Calu3 (cell line): ENCODE data around the gene SYNPO2L. TPM values are rescaled to one million over a fixed set of nuclear protein-coding genes. Genes with fewer than 3 reads are reported as not detected.
"Not testable (repeated sequence)": the region's sequence is repeated elsewhere in the genome, so short reads cannot be mapped to it uniquely, and the experiment has no call there.

Experiments used
- BruUV-seq: library from RNA; stranded (reverse); fragments of 400-500 nt; replicated peaks from 2 replicates; lab custom pipeline; 2021; lab: Mats Ljungman, UMichigan
- CTCF ChIA-PET: fragments of 300-600 bp; sonication (Branson Sonifier 250); formaldehyde crosslinking; loops from one replicate; lab custom pipeline; 2022; ENCODE audit warnings: antibody characterized with exemption; lab: Charles Lee
- DNase-seq: peaks from one replicate; pipeline ENCODE4 v3.0.0; 2022
- H3K27ac Mint-ChIP-seq: one replicate; pipeline ENCODE4 v1.8.0; 2022; ENCODE audit warnings: mixed read lengths; ENCODE audit not compliant: unreplicated experiment
- H3K27me3 Mint-ChIP-seq: one replicate; pipeline ENCODE4 v1.8.0; 2022; ENCODE audit warnings: mixed read lengths; ENCODE audit not compliant: unreplicated experiment
- H3K36me3 Mint-ChIP-seq: one replicate; pipeline ENCODE4 v1.8.0; 2022; ENCODE audit warnings: mild to moderate bottlenecking, moderate library complexity, mixed read lengths; ENCODE audit not compliant: insufficient read depth, unreplicated experiment
- H3K4me1 Mint-ChIP-seq: one replicate; pipeline ENCODE4 v1.8.0; 2022; ENCODE audit warnings: mild to moderate bottlenecking, low read depth, mixed read lengths; ENCODE audit not compliant: unreplicated experiment
- H3K4me3 Mint-ChIP-seq: one replicate; pipeline ENCODE4 v1.8.0; 2022; ENCODE audit warnings: mild to moderate bottlenecking, low read depth, moderate library complexity, mixed read lengths; ENCODE audit not compliant: unreplicated experiment
- H3K9me3 Mint-ChIP-seq: one replicate; pipeline ENCODE4 v1.8.0; 2022; ENCODE audit warnings: low read depth, mixed read lengths; ENCODE audit not compliant: unreplicated experiment
- intact Hi-C: fragments of 100-400 bp; cut with micrococcal nuclease; formaldehyde crosslinking; loops from one replicate; pipeline ENCODE4 v1.10.0; 2022; ENCODE audit not compliant: unreplicated experiment
- total RNA-seq: library from RNA; stranded (reverse); gene quantifications from 2 replicates; pipeline ENCODE4 v1.2.3, GENCODE V29; 2022

Gene SYNPO2L
- total RNA-seq, 1 experiment from 2014 or later = not detected

- H3K4me1 Mint-ChIP-seq, H3K4me3 Mint-ChIP-seq, H3K9me3 Mint-ChIP-seq, intact Hi-C loops, BruUV-seq, CTCF ChIA-PET, H3K36me3 Mint-ChIP-seq, H3K27me3 Mint-ChIP-seq, DNase-seq, H3K27ac Mint-ChIP-seq: not testable (repeated sequence)
Observed at GRCh38 chr10:73674546-73674945, 18.7 kb upstream of the SYNPO2L start.

- H3K4me1 Mint-ChIP-seq, H3K4me3 Mint-ChIP-seq, H3K9me3 Mint-ChIP-seq, DNase-seq, H3K27ac Mint-ChIP-seq, H3K27me3 Mint-ChIP-seq, CTCF ChIA-PET, intact Hi-C loops, H3K36me3 Mint-ChIP-seq, BruUV-seq: not testable (repeated sequence)
Observed at GRCh38 chr10:73668378-73668777, 12.5 kb upstream of the SYNPO2L start.

- H3K4me1 Mint-ChIP-seq, DNase-seq, H3K4me3 Mint-ChIP-seq, H3K27ac Mint-ChIP-seq, intact Hi-C loops, CTCF ChIA-PET, H3K36me3 Mint-ChIP-seq, BruUV-seq, H3K9me3 Mint-ChIP-seq, H3K27me3 Mint-ChIP-seq: not testable (repeated sequence)
Observed at GRCh38 chr10:73666153-73666809, 10.5 kb upstream of the SYNPO2L start.

GRCh38 chr10:73665581-73665980 is 9.8 kb upstream of the SYNPO2L start:
- H3K4me3 Mint-ChIP-seq, H3K27me3 Mint-ChIP-seq, H3K9me3 Mint-ChIP-seq, CTCF ChIA-PET, DNase-seq, intact Hi-C loops, H3K4me1 Mint-ChIP-seq, H3K27ac Mint-ChIP-seq, H3K36me3 Mint-ChIP-seq, BruUV-seq: not testable (repeated sequence)

GRCh38 chr10:73664156-73665040 is 8.6 kb upstream of the SYNPO2L start:
- H3K9me3 Mint-ChIP-seq, DNase-seq, H3K36me3 Mint-ChIP-seq, H3K27me3 Mint-ChIP-seq, H3K4me3 Mint-ChIP-seq, CTCF ChIA-PET, H3K27ac Mint-ChIP-seq, intact Hi-C loops, H3K4me1 Mint-ChIP-seq, BruUV-seq: not testable (repeated sequence)

GRCh38 chr10:73663621-73664020 is 7.8 kb upstream of the SYNPO2L start:
- H3K36me3 Mint-ChIP-seq, H3K4me3 Mint-ChIP-seq, H3K4me1 Mint-ChIP-seq, H3K9me3 Mint-ChIP-seq, intact Hi-C loops, H3K27ac Mint-ChIP-seq, CTCF ChIA-PET, H3K27me3 Mint-ChIP-seq, BruUV-seq: not testable (repeated sequence)
- peak; percentile 30 for DNase-seq

GRCh38 chr10:73662705-73663104 is 6.9 kb upstream of the SYNPO2L start:
- intact Hi-C loops, H3K36me3 Mint-ChIP-seq, DNase-seq, H3K4me1 Mint-ChIP-seq, CTCF ChIA-PET, H3K9me3 Mint-ChIP-seq, BruUV-seq, H3K27me3 Mint-ChIP-seq, H3K4me3 Mint-ChIP-seq, H3K27ac Mint-ChIP-seq: not testable (repeated sequence)
